ENCODE results near the gene MOCS3. TPM values are rescaled to one million over a fixed set of nuclear protein-coding genes. Genes with fewer than 3 reads are reported as not detected.
A peak's percentile ranks its signal among the peaks of the same experiment; 100 is the strongest.

The MOCS3 gene
- total and polyA plus RNA-seq, 2 of the 13 experiments (the other 11 are each of a cell fraction or from before 2014, with no cell fraction given): 3.7 to 8.4 TPM

DNA sequence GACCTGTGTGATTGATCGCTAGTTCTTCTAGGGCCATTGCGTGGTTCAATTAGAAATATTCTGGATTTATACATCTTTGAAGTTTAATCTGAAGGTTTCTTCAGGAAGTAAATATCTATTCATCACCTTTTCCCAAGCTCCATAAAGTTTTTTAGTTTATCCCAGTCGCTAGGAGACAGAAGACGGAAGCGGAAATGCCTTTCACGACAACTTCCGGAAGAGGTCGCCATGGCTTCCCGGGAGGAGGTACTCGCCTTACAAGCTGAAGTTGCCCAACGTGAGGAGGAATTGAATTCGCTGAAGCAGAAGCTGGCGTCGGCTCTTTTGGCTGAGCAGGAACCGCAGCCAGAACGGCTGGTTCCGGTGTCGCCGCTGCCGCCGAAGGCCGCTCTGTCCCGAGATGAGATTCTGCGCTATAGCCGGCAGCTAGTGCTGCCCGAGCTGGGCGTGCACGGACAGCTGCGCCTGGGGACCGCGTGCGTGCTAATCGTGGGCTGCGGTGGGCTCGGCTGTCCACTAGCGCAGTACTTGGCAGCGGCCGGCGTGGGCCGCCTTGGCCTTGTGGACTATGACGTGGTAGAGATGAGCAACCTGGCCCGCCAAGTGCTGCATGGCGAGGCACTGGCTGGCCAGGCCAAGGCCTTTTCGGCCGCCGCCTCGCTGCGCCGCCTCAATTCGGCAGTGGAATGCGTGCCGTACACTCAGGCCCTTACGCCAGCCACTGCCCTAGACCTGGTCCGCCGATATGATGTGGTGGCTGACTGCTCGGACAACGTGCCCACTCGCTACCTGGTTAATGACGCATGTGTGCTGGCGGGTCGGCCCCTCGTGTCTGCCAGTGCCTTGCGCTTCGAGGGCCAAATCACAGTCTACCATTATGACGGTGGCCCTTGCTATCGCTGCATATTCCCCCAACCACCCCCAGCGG, at the start of gene MOCS3 (continued):
- TF ChIP-seq KDM6A (CRISPR knock-in tag; IDR thresholded peaks at IDR 0.05; ENCODE audit: low read depth): no peak
- TF ChIP-seq ZFP41 (CRISPR knock-in tag; IDR thresholded peaks at IDR 0.05; ENCODE audit: borderline replicate concordance): no peak
- TF ChIP-seq SIX1 (CRISPR knock-in tag; IDR thresholded peaks at IDR 0.05; ENCODE audit: borderline replicate concordance): no peak
- TF ChIP-seq, protein P1, sequence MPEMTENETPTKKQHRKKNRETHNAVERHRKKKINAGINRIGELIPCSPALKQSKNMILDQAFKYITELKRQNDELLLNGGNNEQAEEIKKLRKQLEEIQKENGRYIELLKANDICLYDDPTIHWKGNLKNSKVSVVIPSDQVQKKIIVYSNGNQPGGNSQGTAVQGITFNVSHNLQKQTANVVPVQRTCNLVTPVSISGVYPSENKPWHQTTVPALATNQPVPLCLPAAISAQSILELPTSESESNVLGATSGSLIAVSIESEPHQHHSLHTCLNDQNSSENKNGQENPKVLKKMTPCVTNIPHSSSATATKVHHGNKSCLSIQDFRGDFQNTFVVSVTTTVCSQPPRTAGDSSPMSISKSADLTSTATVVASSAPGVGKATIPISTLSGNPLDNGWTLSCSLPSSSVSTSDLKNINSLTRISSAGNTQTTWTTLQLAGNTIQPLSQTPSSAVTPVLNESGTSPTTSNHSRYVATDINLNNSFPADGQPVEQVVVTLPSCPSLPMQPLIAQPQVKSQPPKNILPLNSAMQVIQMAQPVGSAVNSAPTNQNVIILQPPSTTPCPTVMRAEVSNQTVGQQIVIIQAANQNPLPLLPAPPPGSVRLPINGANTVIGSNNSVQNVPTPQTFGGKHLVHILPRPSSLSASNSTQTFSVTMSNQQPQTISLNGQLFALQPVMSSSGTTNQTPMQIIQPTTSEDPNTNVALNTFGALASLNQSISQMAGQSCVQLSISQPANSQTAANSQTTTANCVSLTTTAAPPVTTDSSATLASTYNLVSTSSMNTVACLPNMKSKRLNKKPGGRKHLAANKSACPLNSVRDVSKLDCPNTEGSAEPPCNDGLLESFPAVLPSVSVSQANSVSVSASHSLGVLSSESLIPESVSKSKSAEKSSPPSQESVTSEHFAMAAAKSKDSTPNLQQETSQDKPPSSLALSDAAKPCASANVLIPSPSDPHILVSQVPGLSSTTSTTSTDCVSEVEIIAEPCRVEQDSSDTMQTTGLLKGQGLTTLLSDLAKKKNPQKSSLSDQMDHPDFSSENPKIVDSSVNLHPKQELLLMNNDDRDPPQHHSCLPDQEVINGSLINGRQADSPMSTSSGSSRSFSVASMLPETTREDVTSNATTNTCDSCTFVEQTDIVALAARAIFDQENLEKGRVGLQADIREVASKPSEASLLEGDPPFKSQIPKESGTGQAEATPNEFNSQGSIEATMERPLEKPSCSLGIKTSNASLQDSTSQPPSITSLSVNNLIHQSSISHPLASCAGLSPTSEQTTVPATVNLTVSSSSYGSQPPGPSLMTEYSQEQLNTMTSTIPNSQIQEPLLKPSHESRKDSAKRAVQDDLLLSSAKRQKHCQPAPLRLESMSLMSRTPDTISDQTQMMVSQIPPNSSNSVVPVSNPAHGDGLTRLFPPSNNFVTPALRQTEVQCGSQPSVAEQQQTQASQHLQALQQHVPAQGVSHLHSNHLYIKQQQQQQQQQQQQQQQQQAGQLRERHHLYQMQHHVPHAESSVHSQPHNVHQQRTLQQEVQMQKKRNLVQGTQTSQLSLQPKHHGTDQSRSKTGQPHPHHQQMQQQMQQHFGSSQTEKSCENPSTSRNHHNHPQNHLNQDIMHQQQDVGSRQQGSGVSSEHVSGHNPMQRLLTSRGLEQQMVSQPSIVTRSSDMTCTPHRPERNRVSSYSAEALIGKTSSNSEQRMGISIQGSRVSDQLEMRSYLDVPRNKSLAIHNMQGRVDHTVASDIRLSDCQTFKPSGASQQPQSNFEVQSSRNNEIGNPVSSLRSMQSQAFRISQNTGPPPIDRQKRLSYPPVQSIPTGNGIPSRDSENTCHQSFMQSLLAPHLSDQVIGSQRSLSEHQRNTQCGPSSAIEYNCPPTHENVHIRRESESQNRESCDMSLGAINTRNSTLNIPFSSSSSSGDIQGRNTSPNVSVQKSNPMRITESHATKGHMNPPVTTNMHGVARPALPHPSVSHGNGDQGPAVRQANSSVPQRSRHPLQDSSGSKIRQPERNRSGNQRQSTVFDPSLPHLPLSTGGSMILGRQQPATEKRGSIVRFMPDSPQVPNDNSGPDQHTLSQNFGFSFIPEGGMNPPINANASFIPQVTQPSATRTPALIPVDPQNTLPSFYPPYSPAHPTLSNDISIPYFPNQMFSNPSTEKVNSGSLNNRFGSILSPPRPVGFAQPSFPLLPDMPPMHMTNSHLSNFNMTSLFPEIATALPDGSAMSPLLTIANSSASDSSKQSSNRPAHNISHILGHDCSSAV (CRISPR knock-in tag; IDR thresholded peaks at IDR 0.05; ENCODE audit: borderline replicate concordance): no peak
- no peak for TF ChIP-seq MBD4 (IDR thresholded peaks at IDR 0.05; ENCODE audit: borderline replicate concordance, low read length)
- no peak for TF ChIP-seq ZNF672 (CRISPR knock-in tag; IDR thresholded peaks at IDR 0.05)
- peak; percentile 94 for TF ChIP-seq CAMTA2 (CRISPR knock-in tag; IDR thresholded peaks at IDR 0.05; ENCODE audit: borderline replicate concordance)
- TF ChIP-seq CEBPG (CRISPR knock-in tag; IDR thresholded peaks at IDR 0.05): peak; percentile 27; the same call in 1 of the 2 replicates
- no peak for TF ChIP-seq CBX2 (IDR thresholded peaks at IDR 0.05; ENCODE audit: low read depth, low read length)
- no peak for TF ChIP-seq CBX2 (CRISPR knock-in tag; IDR thresholded peaks at IDR 0.05; ENCODE audit: low read depth)
- TF ChIP-seq ZNF83 (CRISPR knock-in tag; IDR thresholded peaks at IDR 0.05; ENCODE audit: borderline replicate concordance): peak; percentile 49; the same call in 1 of the 2 replicates
- TF ChIP-seq ZNF260 (CRISPR knock-in tag; IDR thresholded peaks at IDR 0.05; ENCODE audit: borderline replicate concordance, low read depth): 0 out of 2 replicates have a peak, but pooled peaks have one; percentile 24
- TF ChIP-seq GATA4 (IDR thresholded peaks at IDR 0.05; ENCODE audit: borderline replicate concordance, low read depth): 0 out of 2 replicates have a peak, but pooled peaks have one; percentile 7
- TF ChIP-seq ZNF264 (CRISPR knock-in tag; IDR thresholded peaks at IDR 0.05): peak; percentile 81
- TF ChIP-seq SYNCRIP (IDR thresholded peaks at IDR 0.05; ENCODE audit: insufficient read depth, low read depth, low read length): no peak
- peak; percentile 94 for TF ChIP-seq AGO2 (optimal IDR thresholded peaks at IDR 0.05; ENCODE audit: low read depth, low read length)
- no peak for TF ChIP-seq ZNF17 (CRISPR knock-in tag; IDR thresholded peaks at IDR 0.05)

Measured in HepG2 (cell line).